Ovary (tissue), 3 donors: ENCODE results near the gene TBC1D2.

Source experiments
- CTCF ChIP-seq, 3 donors: fragments of 450-650 bp in 2 of 3; fragments of 200-600 bp in 1 of 3; IDR thresholded peaks; one replicate each; pipeline versions ENCODE4 v1.5.1 to v1.8.0; 2016 to 2022; ENCODE audit warnings: antibody characterized with exemption in 3 of 3, mild to moderate bottlenecking in 1 of 3
- EP300 ChIP-seq: sonication (generic); formaldehyde crosslinking; IDR thresholded peaks from one replicate; pipeline ENCODE4 v1.6.1; 2017; ENCODE audit warnings: antibody characterized with exemption
- POLR2A ChIP-seq: fragments of 450-650 bp; IDR thresholded peaks from one replicate; pipeline ENCODE4 v1.6.1; 2017; ENCODE audit warnings: antibody characterized with exemption, mild to moderate bottlenecking, moderate library complexity
- donor health status: DM: no; HTN: no; CAD: no.

GRCh38 chr9:98216391-98216790 lies 39.1 kb downstream of the TBC1D2 start:
- TF ChIP-seq CTCF (IDR thresholded peaks at IDR 0.05) (no peak), POLR2A (no peak), EP300 (no peak)
